A673 (cell line): ENCODE measurements around the gene NCOA3.

ENCODE experiments used
- EZH2 ChIP-seq: fragments of 200-600 bp; sonication (generic); IDR thresholded peaks from 2 replicates; pipeline ENCODE4 v1.6.1; 2017; ENCODE audit warnings: borderline replicate concordance, low read depth, mild to moderate bottlenecking, mixed read lengths, antibody characterized with exemption, low read length; ENCODE audit not compliant: poor library complexity, severe bottlenecking
- TF ChIP-seq, protein P1 (sequence below): fragments of 300-800, 200-600 bp; sonication (generic); conservative IDR thresholded peaks from 2 replicates; pipeline ENCODE4 v1.5.1; 2017; ENCODE audit warnings: low read depth, mild to moderate bottlenecking, antibody characterized with exemption, low read length, moderate library complexity, mixed read lengths

DNA sequence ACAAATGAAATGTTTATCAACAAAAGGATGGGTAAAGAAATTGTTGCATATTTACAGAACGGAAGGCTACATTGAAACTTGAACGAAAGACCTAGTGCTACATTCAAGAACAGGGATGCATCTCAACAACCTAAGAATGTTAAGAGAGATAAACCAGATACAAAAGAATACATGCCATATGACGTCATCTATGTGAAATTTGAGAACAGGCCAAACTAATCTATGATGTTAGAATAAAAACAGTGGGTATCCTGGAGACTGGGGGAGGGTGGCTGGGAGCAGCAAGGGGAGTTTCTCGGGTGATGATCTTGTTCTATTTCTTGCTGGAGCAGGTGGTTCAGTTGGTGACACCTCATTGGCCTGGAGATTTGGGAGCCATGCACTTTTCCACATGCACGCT, 202.1 kb downstream of the NCOA3 start:
- TF ChIP-seq, protein P1, sequence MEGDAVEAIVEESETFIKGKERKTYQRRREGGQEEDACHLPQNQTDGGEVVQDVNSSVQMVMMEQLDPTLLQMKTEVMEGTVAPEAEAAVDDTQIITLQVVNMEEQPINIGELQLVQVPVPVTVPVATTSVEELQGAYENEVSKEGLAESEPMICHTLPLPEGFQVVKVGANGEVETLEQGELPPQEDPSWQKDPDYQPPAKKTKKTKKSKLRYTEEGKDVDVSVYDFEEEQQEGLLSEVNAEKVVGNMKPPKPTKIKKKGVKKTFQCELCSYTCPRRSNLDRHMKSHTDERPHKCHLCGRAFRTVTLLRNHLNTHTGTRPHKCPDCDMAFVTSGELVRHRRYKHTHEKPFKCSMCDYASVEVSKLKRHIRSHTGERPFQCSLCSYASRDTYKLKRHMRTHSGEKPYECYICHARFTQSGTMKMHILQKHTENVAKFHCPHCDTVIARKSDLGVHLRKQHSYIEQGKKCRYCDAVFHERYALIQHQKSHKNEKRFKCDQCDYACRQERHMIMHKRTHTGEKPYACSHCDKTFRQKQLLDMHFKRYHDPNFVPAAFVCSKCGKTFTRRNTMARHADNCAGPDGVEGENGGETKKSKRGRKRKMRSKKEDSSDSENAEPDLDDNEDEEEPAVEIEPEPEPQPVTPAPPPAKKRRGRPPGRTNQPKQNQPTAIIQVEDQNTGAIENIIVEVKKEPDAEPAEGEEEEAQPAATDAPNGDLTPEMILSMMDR: no peak
- no peak for TF ChIP-seq EZH2
